SU-DHL-6 (cell line): ENCODE results near the gene GPR107.

Experiments
- CTCF ChIP-seq: fragments of 200-600 bp; sonication (generic); IDR thresholded peaks from one replicate; pipeline ENCODE4 v1.5.1; 2017; ENCODE audit warnings: antibody characterized with exemption, mild to moderate bottlenecking, low read length, moderate library complexity; ENCODE audit not compliant: insufficient read depth, poor library complexity, severe bottlenecking
- EZH2phosphoT487 ChIP-seq: fragments of 200-600 bp; sonication (generic), shearing (Covaris generic); conservative IDR thresholded peaks from 2 replicates; pipeline ENCODE4 v1.6.1; 2018; ENCODE audit warnings: mild to moderate bottlenecking, antibody characterized with exemption, low read length, moderate library complexity, mixed read lengths

- TF ChIP-seq CTCF (no peak), EZH2phosphoT487 (no peak)
These were observed 65.3 kb downstream of the GPR107 start for GRCh38 chr9:130118841-130119518.
